ENCODE measurements around the gene SLC7A8.

DNA sequence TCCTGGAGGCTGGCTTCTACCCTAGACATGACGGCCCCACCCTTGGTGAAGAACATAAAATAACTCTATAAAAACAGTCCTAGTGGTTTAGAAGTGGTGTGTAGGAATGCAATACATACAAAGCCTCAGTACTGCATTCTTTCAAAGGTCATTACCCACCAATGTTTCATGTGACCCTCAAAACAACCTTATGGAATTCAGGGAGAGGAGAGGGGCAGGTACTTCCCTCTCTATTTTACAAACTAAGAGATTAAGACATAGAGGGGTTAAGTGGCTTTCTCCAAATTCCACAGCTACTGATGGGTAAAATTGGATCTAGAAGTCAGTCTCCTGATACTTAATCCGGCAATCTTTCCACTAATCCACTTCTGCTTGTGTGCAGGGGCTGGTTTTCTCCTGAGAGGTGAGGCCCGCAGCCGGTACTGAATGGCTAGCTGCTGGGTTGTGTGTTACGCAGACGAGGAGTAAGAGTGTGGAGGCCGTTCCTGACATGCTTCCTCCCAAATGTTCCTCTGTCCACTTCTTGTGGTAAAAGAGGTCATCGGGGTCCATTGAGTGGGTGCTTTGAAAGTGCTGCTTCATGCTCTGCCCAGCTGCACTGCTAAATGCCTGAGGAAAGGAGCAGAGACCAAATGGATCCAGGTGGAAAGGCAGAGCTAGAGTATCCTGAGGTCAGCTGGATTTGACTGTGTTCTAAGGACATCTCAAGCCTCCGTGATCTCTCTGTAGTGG lies 16.2 kb downstream of the SLC7A8 start:
- TF ChIP-seq, protein P1, sequence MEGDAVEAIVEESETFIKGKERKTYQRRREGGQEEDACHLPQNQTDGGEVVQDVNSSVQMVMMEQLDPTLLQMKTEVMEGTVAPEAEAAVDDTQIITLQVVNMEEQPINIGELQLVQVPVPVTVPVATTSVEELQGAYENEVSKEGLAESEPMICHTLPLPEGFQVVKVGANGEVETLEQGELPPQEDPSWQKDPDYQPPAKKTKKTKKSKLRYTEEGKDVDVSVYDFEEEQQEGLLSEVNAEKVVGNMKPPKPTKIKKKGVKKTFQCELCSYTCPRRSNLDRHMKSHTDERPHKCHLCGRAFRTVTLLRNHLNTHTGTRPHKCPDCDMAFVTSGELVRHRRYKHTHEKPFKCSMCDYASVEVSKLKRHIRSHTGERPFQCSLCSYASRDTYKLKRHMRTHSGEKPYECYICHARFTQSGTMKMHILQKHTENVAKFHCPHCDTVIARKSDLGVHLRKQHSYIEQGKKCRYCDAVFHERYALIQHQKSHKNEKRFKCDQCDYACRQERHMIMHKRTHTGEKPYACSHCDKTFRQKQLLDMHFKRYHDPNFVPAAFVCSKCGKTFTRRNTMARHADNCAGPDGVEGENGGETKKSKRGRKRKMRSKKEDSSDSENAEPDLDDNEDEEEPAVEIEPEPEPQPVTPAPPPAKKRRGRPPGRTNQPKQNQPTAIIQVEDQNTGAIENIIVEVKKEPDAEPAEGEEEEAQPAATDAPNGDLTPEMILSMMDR (IDR thresholded peaks at IDR 0.05): no peak
- no peak for TF ChIP-seq POLR2A (IDR thresholded peaks at IDR 0.05)
- no peak for TF ChIP-seq POLR2AphosphoS5 (IDR thresholded peaks at IDR 0.05)

Data from suprapubic skin (tissue), 4 donors.